GM10266 (cell line): Measurements from ENCODE around the gene TMEM139.
A peak's percentile ranks its signal among the peaks of the same experiment; 100 is the strongest.

Source experiments
- DNase-seq: peaks from one replicate; pipeline ENCODE4 v3.0.0; 2012; ENCODE audit errors: extremely low spot score
- CTCF ChIP-seq: IDR thresholded peaks from 2 replicates; pipeline ENCODE4 v1.5.1; 2012; ENCODE audit warnings: mild to moderate bottlenecking, low read depth; ENCODE audit not compliant: control insufficient read depth, insufficient read depth; ENCODE audit errors: missing control alignments

The TMEM139 gene

GRCh38 chr7:143248761-143249354 is 35.9 kb upstream of the TMEM139 start:
- no peak for DNase-seq
- no peak for TF ChIP-seq CTCF

GRCh38 chr7:143250199-143250598 is 34.6 kb upstream of the TMEM139 start:
- DNase-seq, result no peak
- TF ChIP-seq CTCF, result no peak

- DNase-seq, result no peak
- no peak for TF ChIP-seq CTCF
Observed at GRCh38 chr7:143250822-143251221, 33.9 kb upstream of the TMEM139 start.

GRCh38 chr7:143252006-143252405 is 32.8 kb upstream of the TMEM139 start:
- no peak for TF ChIP-seq CTCF
- DNase-seq, result no peak

GRCh38 chr7:143255564-143255963 is 29.2 kb upstream of the TMEM139 start:
- DNase-seq, result no peak
- TF ChIP-seq CTCF, result no peak

GRCh38 chr7:143256325-143256724 is 28.4 kb upstream of the TMEM139 start:
- no peak for TF ChIP-seq CTCF
- no peak for DNase-seq

GRCh38 chr7:143256932-143257331 is 27.8 kb upstream of the TMEM139 start:
- peak; percentile 33 for DNase-seq

More at GRCh38 chr7:143256932-143257331, 27.8 kb upstream of the TMEM139 start:
- no peak for TF ChIP-seq CTCF
